ENCODE data around the gene PLEKHA6.

Gene PLEKHA6

DNA sequence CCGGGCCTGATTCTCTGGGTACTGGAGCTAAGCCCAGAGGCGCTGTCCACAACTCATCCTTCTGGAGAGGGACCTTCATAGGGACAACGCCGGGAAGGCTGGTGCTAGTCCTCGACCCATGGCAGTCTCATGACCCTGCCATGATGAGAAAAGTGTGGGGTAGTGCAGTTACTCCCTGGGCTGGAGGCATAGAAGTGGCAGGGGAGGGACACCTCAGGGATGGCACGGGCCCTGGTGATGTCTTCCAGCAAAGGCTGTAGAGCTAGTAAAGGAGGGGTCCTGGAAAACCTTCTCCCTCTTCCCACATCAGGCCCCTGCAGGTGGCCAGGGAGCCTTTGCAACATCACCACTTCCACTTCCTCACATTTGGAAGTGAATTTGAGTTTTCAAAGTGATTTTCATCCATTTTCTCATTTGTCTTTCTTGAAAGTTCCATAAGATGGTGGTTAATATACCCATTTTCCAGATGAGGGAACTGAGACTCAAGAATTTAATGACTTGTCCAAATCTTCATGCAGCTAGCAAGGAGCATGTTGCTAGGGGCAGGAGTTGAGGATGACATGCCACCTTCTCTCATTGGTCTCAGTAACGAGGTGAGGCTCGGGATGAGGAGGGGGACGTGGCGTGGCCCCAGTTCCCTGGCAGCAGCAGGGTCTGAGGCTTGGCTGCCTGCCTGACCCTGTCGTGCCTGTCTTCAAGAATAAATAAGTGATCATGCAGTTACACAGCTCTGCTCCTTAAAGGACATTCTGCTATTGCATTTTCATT, 142.7 kb downstream of the PLEKHA6 start:
- no peak for DNase-seq (ENCODE audit: low read depth, low spot score)
- H3K27me3 ChIP-seq (ENCODE audit: control insufficient read depth, insufficient read depth, low read length): no peaks in the 10 kb centered on the region
- H3K36me3 ChIP-seq (ENCODE audit: control insufficient read depth, insufficient read depth, low read length): no peaks in the 10 kb centered on the region
- H3K4me1 ChIP-seq (ENCODE audit: control insufficient read depth, insufficient read depth, low read length): peaks cover 4% of the 10 kb centered on the region; the same call in 1 of the 2 replicates
- no CpG with 5 or more reads among the region's 11 CpGs for WGBS (ENCODE audit: insufficient coverage, insufficient read length)
- H3K4me3 ChIP-seq (ENCODE audit: low read length): no peak overlapping the region
- H3K9me3 ChIP-seq (ENCODE audit: control insufficient read depth, insufficient read depth, low read length): no peaks in the 10 kb centered on the region
- no peak overlapping the region for H3K27ac ChIP-seq (ENCODE audit: low read length)

DNA sequence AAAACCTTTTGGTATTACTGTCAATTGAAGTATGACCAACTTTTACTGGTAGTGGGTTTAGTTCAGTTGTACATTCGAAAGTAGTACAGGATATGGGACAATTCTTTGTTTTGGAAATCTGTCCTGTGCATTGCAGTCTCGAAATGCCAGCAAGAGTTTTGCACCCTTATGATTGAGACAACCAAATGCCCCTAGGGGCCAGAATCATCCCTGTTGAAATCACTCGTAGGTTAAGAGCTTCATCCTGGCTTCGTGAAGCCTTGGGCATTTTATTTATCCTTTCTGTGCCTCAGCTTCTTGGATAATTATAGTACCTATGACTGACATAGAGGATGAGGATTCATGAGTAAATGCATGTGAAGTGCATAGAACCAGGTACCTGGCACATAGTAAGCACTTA, 143.5 kb downstream of the PLEKHA6 start:
- Histone ChIP-seq H3K4me3 (ENCODE audit: low read length) (no peak overlapping the region), H3K4me1 (ENCODE audit: control insufficient read depth, insufficient read depth, low read length) (peaks cover 4% of the 10 kb centered on the region; the same call in 1 of the 2 replicates), H3K27ac (ENCODE audit: low read length) (no peak overlapping the region), H3K36me3 (ENCODE audit: control insufficient read depth, insufficient read depth, low read length) (0 out of 2 replicates have a peak, but pooled peaks cover under 1% of the 10 kb centered on the region), H3K9me3 (ENCODE audit: control insufficient read depth, insufficient read depth, low read length) (no peaks in the 10 kb centered on the region), H3K27me3 (ENCODE audit: control insufficient read depth, insufficient read depth, low read length) (no peaks in the 10 kb centered on the region)
- no peak for DNase-seq (ENCODE audit: low read depth, low spot score)
- no CpG with 5 or more reads among the region's 4 CpGs for WGBS (ENCODE audit: insufficient coverage, insufficient read length)

DNA sequence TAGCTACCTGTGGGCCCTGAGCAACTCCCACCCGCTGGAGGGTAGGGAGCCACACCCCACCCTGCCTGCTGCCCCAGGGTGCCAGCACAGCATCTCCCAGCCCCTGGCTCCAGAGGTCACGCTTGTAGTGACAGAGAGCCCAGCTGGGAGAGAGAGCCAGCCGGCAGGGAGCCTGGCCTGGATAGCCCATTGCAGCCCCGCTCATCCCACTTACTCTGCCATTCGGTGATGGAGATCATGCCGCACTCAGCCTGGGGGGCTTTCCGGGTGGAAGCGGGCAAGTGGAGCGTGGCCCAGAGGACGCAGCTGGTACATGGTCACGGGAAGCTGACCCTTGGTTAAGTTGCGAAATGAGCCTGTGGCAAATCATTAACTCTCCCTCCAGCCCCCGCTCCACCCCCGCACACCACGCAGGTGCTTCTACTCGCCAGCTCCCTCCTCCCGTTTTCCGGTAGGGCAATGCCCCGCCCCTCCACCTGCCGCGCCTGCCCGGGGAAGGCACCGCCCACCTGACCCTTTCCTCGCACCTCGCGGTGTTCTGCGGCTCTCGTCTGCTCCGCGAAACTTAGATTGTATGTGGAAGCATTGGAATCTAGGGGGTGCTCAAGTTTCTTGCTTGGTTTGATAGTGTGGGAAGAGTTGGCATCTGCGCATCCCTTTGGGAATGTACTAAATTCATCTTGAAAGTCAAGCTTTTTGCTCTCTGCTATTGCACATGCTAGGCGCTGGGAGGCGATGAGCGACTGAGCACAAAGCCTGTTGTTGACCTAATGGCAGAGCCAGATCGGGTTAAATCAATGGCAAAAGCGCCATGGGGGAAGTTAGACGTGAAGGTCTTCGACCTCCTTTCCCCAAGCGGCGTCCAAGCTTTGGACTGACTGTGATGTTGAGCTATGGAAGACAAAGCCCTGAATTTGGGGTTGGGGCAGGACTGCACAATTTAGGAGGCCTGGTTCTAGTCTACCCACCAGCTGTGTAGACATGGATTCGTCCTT, 145.8 kb downstream of the PLEKHA6 start, which contains the start of gene GOLT1A:
GOLT1A (minus strand) TSS at position 321 of the 995 bp plus-strand sequence; CDS start at position 239, 82 bp downstream.
- Histone ChIP-seq H3K36me3 (ENCODE audit: control insufficient read depth, insufficient read depth, low read length) (0 out of 2 replicates have a peak, but pooled peaks cover 2% of the 10 kb centered on the region), H3K4me3 (ENCODE audit: low read length) (peak within 1 kb of the TSS; percentile 63; the same call in 1 of the 2 replicates), H3K27ac (ENCODE audit: low read length) (no peak within 1 kb of the TSS), H3K27me3 (ENCODE audit: control insufficient read depth, insufficient read depth, low read length) (no peaks in the 10 kb centered on the region), H3K9me3 (ENCODE audit: control insufficient read depth, insufficient read depth, low read length) (no peaks in the 10 kb centered on the region), H3K4me1 (ENCODE audit: control insufficient read depth, insufficient read depth, low read length) (peaks cover 4% of the 10 kb centered on the region; the same call in 1 of the 2 replicates)
- peak; percentile 68 for DNase-seq (ENCODE audit: low read depth, low spot score)
- no CpG with 5 or more reads among the region's 41 CpGs for WGBS (ENCODE audit: insufficient coverage, insufficient read length)

DNA sequence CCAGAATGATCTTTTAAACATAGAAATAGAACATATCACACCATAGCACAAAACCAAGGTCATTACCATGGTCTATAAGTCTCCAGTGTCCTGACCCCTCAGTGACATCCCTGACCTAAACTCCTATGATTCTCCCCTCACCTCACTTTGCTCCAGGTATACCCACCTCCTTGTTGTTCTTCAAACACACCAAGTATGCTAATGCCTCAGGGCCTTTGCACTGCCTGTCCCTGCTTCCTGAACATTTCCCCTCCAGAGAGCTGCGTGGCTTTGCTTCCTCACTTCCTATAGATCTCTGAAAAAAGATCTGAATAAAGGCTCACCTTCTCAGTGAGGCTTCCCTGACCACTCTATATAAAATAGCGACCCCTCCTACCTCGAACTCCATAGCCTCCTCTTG, 147.0 kb downstream of the PLEKHA6 start:
- H3K4me1 ChIP-seq (ENCODE audit: control insufficient read depth, insufficient read depth, low read length): peaks cover 4% of the 10 kb centered on the region; the same call in 1 of the 2 replicates
- DNase-seq (ENCODE audit: low read depth, low spot score): no peak
- no peaks in the 10 kb centered on the region for H3K27me3 ChIP-seq (ENCODE audit: control insufficient read depth, insufficient read depth, low read length)
- no peak overlapping the region for H3K27ac ChIP-seq (ENCODE audit: low read length)
- H3K4me3 ChIP-seq (ENCODE audit: low read length): no peak overlapping the region
- no peaks in the 10 kb centered on the region for H3K9me3 ChIP-seq (ENCODE audit: control insufficient read depth, insufficient read depth, low read length)
- H3K36me3 ChIP-seq (ENCODE audit: control insufficient read depth, insufficient read depth, low read length): 0 out of 2 replicates have a peak, but pooled peaks cover 2% of the 10 kb centered on the region
- no CpG with 5 or more reads among the region's 3 CpGs for WGBS (ENCODE audit: insufficient coverage, insufficient read length)

DNA sequence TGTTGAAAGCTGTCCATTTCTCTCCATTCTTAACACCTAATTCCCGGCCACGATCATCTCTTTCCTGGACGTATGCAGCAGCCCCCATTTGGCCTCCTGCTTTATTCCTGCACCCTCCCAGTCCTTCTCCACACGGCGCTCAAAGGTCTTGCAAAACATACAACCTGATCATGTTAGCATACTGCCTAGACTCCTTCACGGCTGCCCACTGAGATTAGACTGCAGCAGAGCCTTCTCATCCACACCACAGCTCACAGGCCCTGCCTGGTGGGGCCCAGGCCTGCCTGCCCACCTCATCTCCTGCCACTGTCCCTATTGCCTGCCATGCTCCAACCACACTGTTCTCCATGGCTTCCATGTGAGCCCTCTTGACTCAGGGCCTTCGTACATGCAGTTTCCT, 148.7 kb downstream of the PLEKHA6 start:
- WGBS (ENCODE audit: insufficient coverage, insufficient read length): no CpG with 5 or more reads among the region's 7 CpGs

DNA sequence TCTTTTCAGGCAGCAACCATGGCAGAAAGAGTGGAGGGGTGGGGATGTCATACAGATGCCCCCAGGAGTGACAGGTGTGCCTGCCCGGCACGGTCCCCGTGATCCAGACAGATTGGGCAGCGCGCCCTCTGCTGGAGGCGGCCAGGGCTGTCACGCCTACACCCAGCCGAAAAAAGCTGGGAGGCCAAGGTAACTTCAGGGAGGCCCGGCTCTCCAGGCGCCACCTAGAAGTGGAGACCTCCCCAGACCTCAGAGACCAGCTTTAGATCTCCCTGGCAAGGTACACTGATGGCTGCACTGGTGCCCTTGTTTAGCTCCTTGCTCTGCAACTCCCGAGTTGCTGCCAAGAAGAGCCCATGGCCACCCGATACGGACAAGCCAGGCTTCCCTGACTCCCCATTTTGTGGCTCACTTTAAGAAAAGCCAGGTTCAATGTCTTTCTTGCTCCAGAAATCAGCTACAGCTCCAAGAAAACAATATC, 152.6 kb downstream of the PLEKHA6 start:
- no peaks in the 10 kb centered on the region for H3K27me3 ChIP-seq (ENCODE audit: control insufficient read depth, insufficient read depth, low read length)
- WGBS (ENCODE audit: insufficient coverage, insufficient read length): no CpG with 5 or more reads among the region's 13 CpGs

More for the DNA sequence above, 148.7 kb downstream of the PLEKHA6 start:
- H3K4me3 ChIP-seq (ENCODE audit: low read length): no peak overlapping the region
- peaks cover 7% of the 10 kb centered on the region; the same call in 1 of the 2 replicates for H3K4me1 ChIP-seq (ENCODE audit: control insufficient read depth, insufficient read depth, low read length)
- 0 out of 2 replicates have a peak, but pooled peaks cover 2% of the 10 kb centered on the region for H3K36me3 ChIP-seq (ENCODE audit: control insufficient read depth, insufficient read depth, low read length)
- no peaks in the 10 kb centered on the region for H3K9me3 ChIP-seq (ENCODE audit: control insufficient read depth, insufficient read depth, low read length)
- no peak overlapping the region for H3K27ac ChIP-seq (ENCODE audit: low read length)
- H3K27me3 ChIP-seq (ENCODE audit: control insufficient read depth, insufficient read depth, low read length): no peaks in the 10 kb centered on the region
- DNase-seq (ENCODE audit: low read depth, low spot score): no peak

DNA sequence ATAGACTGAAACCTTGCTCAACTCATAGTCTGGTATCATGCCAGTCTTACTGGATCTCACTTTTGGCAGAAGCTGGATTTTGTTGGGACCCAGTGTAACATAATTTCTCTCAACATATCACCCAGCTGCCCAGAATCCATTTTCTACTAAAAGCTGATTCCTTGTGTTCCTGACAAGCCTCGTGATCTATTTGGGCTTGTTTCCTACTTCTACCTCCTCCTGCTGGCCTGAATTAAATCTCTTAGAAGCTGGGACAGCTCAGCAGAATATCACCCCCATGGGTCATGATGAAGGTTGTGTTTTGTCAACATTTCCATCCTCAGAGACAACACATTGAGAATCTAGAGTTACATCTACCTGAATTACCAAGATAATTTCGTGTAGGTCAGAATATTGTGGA, 153.6 kb downstream of the PLEKHA6 start:
- WGBS (ENCODE audit: insufficient coverage, insufficient read length): no CpG with 5 or more reads among the region's 2 CpGs
- Histone ChIP-seq H3K36me3 (ENCODE audit: control insufficient read depth, insufficient read depth, low read length) (0 out of 2 replicates have a peak, but pooled peaks cover 1% of the 10 kb centered on the region), H3K4me3 (ENCODE audit: low read length) (no peak overlapping the region), H3K9me3 (ENCODE audit: control insufficient read depth, insufficient read depth, low read length) (no peaks in the 10 kb centered on the region), H3K4me1 (ENCODE audit: control insufficient read depth, insufficient read depth, low read length) (0 out of 2 replicates have a peak, but pooled peaks cover 3% of the 10 kb centered on the region), H3K27ac (ENCODE audit: low read length) (no peak overlapping the region), H3K27me3 (ENCODE audit: control insufficient read depth, insufficient read depth, low read length) (no peaks in the 10 kb centered on the region)
- DNase-seq (ENCODE audit: low read depth, low spot score): no peak

More for the DNA sequence above, 152.6 kb downstream of the PLEKHA6 start:
- Histone ChIP-seq H3K27ac (ENCODE audit: low read length) (no peak overlapping the region), H3K4me3 (ENCODE audit: low read length) (no peak overlapping the region), H3K9me3 (ENCODE audit: control insufficient read depth, insufficient read depth, low read length) (no peaks in the 10 kb centered on the region), H3K4me1 (ENCODE audit: control insufficient read depth, insufficient read depth, low read length) (0 out of 2 replicates have a peak, but pooled peaks cover 3% of the 10 kb centered on the region), H3K36me3 (ENCODE audit: control insufficient read depth, insufficient read depth, low read length) (0 out of 2 replicates have a peak, but pooled peaks cover 2% of the 10 kb centered on the region)
- no peak for DNase-seq (ENCODE audit: low read depth, low spot score)

DNA sequence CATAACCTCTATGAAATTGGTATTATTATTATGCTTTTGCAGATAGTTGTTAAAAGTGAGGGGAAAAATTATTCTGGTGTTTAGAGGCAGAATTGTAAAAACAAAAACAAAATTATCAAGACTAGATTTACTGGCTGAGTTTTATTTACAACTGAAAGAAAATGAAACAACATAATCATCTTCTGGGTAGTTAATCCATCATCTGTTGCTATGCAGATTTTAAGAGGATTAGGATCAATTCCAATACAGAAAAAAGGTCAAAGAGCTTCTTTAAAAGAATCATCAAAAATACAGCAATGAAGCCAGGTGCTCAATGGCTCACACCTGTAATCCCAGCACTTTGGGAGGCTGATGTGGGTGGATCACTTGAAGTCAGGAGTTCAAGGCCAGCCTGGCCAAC, 154.2 kb downstream of the PLEKHA6 start:
- no peak for DNase-seq (ENCODE audit: low read depth, low spot score)
- Histone ChIP-seq H3K27ac (ENCODE audit: low read length) (no peak overlapping the region), H3K4me3 (ENCODE audit: low read length) (no peak overlapping the region), H3K4me1 (ENCODE audit: control insufficient read depth, insufficient read depth, low read length) (0 out of 2 replicates have a peak, but pooled peaks cover 3% of the 10 kb centered on the region), H3K36me3 (ENCODE audit: control insufficient read depth, insufficient read depth, low read length) (no peaks in the 10 kb centered on the region), H3K27me3 (ENCODE audit: control insufficient read depth, insufficient read depth, low read length) (no peaks in the 10 kb centered on the region), H3K9me3 (ENCODE audit: control insufficient read depth, insufficient read depth, low read length) (no peaks in the 10 kb centered on the region)

DNA sequence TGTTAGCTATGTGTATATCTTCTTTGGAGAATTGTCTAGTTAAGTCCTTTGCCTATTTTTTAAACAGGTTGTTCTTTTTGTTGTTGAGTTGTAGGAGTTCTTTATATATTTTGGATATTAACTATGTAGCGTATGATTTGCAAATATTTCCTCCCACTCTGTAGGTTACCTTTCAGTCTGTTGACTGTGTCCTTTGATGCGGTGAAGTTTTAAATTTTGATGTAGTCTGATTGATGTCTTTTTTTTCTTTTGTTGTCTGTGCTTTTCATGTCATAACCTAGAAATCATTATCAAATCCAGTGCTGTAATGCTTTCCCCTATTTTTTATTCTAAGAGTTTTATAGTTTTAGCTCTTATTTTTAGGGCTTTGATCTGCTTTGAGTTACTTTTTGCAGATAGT, 154.8 kb downstream of the PLEKHA6 start:
- Histone ChIP-seq H3K27ac (ENCODE audit: low read length) (no peak overlapping the region), H3K27me3 (ENCODE audit: control insufficient read depth, insufficient read depth, low read length) (no peaks in the 10 kb centered on the region), H3K4me1 (ENCODE audit: control insufficient read depth, insufficient read depth, low read length) (0 out of 2 replicates have a peak, but pooled peaks cover 3% of the 10 kb centered on the region), H3K4me3 (ENCODE audit: low read length) (no peak overlapping the region), H3K36me3 (ENCODE audit: control insufficient read depth, insufficient read depth, low read length) (no peaks in the 10 kb centered on the region), H3K9me3 (ENCODE audit: control insufficient read depth, insufficient read depth, low read length) (no peaks in the 10 kb centered on the region)
- DNase-seq (ENCODE audit: low read depth, low spot score): no peak
- no CpG with 5 or more reads among the region's 2 CpGs for WGBS (ENCODE audit: insufficient coverage, insufficient read length)

Measured in iPS DF 6.9 (cell line).